CD4-positive, alpha-beta T cell treated with Interleukin-21 for 1 hour (primary cell): Measurements from ENCODE around the gene SLC35E1.
A peak's percentile ranks its signal among the peaks of the same experiment; 100 is the strongest.

Experiments used
- DNase-seq: peaks from one replicate; pipeline ENCODE4 v3.0.0-alpha.2; 2020

SLC35E1 gene

GRCh38 chr19:16542045-16542909, 29.9 kb downstream of the SLC35E1 start, which contains the start of gene CHERP:
TSS of gene CHERP (minus strand) at chr19:16542437. CDS start at chr19:16542378, 59 bp downstream.
- peak; percentile 95 for DNase-seq

- no peak for DNase-seq
Measured at GRCh38 chr19:16541526-16542044, 30.6 kb downstream of the SLC35E1 start.

- no peak for DNase-seq
Measured at GRCh38 chr19:16540948-16541347, 31.3 kb downstream of the SLC35E1 start.

GRCh38 chr19:16537111-16537510, 35.1 kb downstream of the SLC35E1 start:
- no peak for DNase-seq

- DNase-seq: no peak
Measured at GRCh38 chr19:16536130-16536529, 36.1 kb downstream of the SLC35E1 start.

GRCh38 chr19:16535381-16535780, 36.8 kb downstream of the SLC35E1 start:
- no peak for DNase-seq

- DNase-seq: no peak
Measured at GRCh38 chr19:16532440-16533234, 39.6 kb downstream of the SLC35E1 start.

- DNase-seq: no peak
Measured at GRCh38 chr19:16531380-16531669, 40.9 kb downstream of the SLC35E1 start.

- DNase-seq: no peak
Measured at GRCh38 chr19:16530540-16531379, 41.5 kb downstream of the SLC35E1 start.

- DNase-seq: no peak
Measured at GRCh38 chr19:16529466-16530144, 42.6 kb downstream of the SLC35E1 start.

- DNase-seq: peak; percentile 57
Measured at GRCh38 chr19:16527971-16528521, 44.2 kb downstream of the SLC35E1 start.

- no peak for DNase-seq
Measured at GRCh38 chr19:16527334-16527935, 44.8 kb downstream of the SLC35E1 start.

GRCh38 chr19:16525751-16526481, 46.3 kb downstream of the SLC35E1 start:
- DNase-seq: no peak

- DNase-seq: no peak
Measured at GRCh38 chr19:16524991-16525734, 47.1 kb downstream of the SLC35E1 start.

- no peak for DNase-seq
Measured at GRCh38 chr19:16522559-16523377, 49.4 kb downstream of the SLC35E1 start.

GRCh38 chr19:16521715-16522289, 50.4 kb downstream of the SLC35E1 start:
- no peak for DNase-seq

GRCh38 chr19:16520986-16521624, 51.1 kb downstream of the SLC35E1 start:
- no peak for DNase-seq
